NCI-H69 (cell line): ENCODE measurements around the gene GALNT10.

Experiments used
- DNase-seq: peaks from one replicate; lab custom pipeline; 2025; lab: John Stamatoyannopoulos, UW

Gene GALNT10

GRCh38 chr5:154236536-154237375 lies 46.2 kb downstream of the GALNT10 start:
- no peak for DNase-seq

GRCh38 chr5:154237376-154237743 lies 46.8 kb downstream of the GALNT10 start:
- no peak for DNase-seq

GRCh38 chr5:154237946-154238345 lies 47.4 kb downstream of the GALNT10 start:
- DNase-seq = no peak

GRCh38 chr5:154238776-154239481 lies 48.4 kb downstream of the GALNT10 start:
- no peak for DNase-seq

- DNase-seq = no peak
Observed at GRCh38 chr5:154240595-154240994, 50.1 kb downstream of the GALNT10 start.

GRCh38 chr5:154241021-154241420 lies 50.5 kb downstream of the GALNT10 start:
- no peak for DNase-seq

- no peak for DNase-seq
Observed at GRCh38 chr5:154242442-154242841, 51.9 kb downstream of the GALNT10 start.

- no peak for DNase-seq
Observed at GRCh38 chr5:154242964-154243376, 52.4 kb downstream of the GALNT10 start.

- DNase-seq = no peak
Observed at GRCh38 chr5:154243736-154244135, 53.2 kb downstream of the GALNT10 start.

- no peak for DNase-seq
Observed at GRCh38 chr5:154244476-154244875, 53.9 kb downstream of the GALNT10 start.

- no peak for DNase-seq
Observed at GRCh38 chr5:154248691-154249090, 58.2 kb downstream of the GALNT10 start.

- DNase-seq = no peak
Observed at GRCh38 chr5:154249826-154250225, 59.3 kb downstream of the GALNT10 start.

- no peak for DNase-seq
Observed at GRCh38 chr5:154251529-154251928, 61.0 kb downstream of the GALNT10 start.

GRCh38 chr5:154253807-154254206 lies 63.3 kb downstream of the GALNT10 start:
- DNase-seq = no peak

GRCh38 chr5:154254896-154255295 lies 64.4 kb downstream of the GALNT10 start:
- DNase-seq = no peak

GRCh38 chr5:154257046-154257445 lies 66.5 kb downstream of the GALNT10 start:
- DNase-seq = no peak

- DNase-seq = no peak
Observed at GRCh38 chr5:154258531-154259217, 68.1 kb downstream of the GALNT10 start.

GRCh38 chr5:154260224-154260927 lies 69.8 kb downstream of the GALNT10 start:
- no peak for DNase-seq

- peak; percentile 15 for DNase-seq
Observed at GRCh38 chr5:154262342-154262741, 71.8 kb downstream of the GALNT10 start.

GRCh38 chr5:154264549-154265196 lies 74.1 kb downstream of the GALNT10 start:
- DNase-seq = no peak

GRCh38 chr5:154265197-154265773 lies 74.8 kb downstream of the GALNT10 start:
- DNase-seq = no peak
